Limb (tissue), 2 donors: ENCODE data around the gene MXI1.

Experiments
- DNase-seq, 2 donors: peaks; one replicate each; pipeline ENCODE4 v3.0.0-alpha.2; 2016; ENCODE audit errors: extremely low spot score in 2 of 2

Gene MXI1

DNA sequence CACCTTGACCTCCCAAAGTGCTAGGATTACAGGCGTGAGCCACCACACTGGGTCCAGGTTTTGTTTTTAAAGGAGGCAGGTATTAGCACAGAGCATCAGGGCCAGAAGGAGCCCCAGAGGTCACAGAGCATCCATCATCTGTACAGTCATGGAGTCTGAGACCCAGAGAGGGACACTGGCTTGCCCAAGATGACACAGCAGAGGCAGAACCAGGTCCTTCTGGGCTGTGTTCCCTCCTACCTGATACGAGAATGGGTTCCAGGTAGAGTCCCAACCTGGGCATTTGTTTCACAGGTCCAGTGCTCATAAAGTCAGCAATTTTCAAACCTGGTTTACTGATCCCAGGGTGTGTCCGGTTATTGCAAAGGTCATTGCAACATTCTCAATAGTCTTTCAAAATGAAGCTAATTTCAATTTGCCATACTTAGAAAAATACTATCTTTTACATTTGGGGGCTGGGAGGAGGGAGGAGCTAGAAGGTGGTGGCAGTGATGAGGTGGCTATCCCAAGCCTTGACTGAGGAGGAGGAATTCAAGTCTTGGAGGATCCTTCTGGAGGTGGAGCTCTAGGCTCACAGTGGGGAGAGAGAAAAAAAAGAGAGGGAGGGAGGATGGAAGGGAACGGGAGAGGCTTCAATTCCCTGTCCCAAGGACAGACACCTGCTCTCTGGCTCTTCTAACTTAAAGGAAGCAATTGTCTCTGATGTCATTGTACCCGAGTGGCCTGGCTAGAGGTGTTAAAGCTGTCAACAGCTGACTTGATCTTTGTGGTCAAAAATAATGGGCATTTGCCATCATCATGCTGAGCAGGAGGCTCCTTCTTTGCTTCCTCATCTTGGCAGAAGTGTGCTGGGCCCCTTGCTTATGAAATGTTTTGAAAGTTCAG is 8.1 kb downstream of the MXI1 start:
- DNase-seq = no peak

DNA sequence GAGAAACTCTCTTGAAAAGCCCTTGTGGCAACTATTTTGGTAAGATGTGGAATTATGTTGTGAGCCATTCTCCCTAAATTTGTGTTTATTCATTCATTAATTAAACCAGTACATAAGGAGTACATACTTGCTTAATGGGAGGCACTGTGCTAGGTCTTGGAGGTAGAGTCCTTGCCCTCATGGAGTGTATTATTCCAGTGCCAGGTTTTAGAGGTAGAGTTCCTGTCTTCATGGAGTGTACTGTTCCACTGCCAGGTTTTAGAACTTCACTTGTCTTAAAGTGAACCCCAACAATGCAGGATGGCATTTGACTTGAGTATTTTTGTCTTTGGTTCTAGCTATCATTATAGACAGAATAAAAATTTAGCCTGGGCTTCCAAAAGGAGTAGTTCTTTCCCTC is 8.8 kb downstream of the MXI1 start:
- DNase-seq = no peak

DNA sequence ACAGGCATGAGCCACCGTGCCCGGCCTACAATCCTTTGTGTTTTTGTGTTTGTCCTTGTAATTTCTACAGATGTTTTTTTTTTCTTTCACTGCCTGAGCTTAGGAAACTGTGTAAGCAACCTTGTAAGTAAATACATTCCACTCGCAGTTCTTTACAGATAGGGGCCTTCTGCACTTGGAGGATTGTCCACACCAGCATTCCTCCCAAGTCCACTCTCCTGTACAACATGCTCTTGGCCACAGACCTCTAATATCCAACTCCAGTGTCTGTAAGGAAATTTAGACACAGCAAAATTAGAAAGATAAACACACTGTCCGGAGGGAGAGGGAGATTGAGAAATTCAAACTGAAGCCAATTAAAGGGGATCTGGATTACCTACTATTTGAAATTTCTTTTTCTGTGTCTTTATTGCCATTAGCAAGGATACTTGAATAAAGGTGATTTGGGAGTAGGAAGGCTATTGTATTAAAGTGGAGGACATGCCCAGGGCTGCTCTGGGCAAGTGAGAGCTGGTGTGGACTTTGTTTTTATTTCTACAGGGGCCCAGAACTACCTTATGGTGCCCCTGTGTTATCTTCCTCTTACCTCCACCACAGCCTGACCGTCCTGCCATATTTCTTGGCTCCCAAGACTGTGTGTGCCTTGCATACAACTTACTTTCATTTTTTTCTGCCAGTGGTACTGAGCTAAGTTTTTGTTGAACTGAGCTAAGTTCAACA is 9.7 kb downstream of the MXI1 start:
- DNase-seq = no peak

DNA sequence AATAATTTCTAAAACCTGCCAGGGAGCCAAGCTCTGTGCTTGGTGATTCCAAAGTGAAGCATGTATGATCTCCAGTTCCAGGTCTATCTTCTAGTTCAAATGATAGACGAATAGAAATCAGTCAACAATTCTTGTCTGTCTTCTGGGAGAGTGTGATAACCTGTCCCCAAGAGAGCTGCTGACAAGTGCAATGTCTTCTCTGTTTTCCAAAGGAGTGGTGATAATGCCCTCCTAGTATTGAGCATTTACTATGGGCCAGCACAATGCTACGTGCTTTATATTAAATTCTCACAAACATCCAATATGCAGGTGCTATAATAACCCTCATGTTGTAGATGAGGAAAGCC is 10.2 kb downstream of the MXI1 start:
- DNase-seq = no peak

DNA sequence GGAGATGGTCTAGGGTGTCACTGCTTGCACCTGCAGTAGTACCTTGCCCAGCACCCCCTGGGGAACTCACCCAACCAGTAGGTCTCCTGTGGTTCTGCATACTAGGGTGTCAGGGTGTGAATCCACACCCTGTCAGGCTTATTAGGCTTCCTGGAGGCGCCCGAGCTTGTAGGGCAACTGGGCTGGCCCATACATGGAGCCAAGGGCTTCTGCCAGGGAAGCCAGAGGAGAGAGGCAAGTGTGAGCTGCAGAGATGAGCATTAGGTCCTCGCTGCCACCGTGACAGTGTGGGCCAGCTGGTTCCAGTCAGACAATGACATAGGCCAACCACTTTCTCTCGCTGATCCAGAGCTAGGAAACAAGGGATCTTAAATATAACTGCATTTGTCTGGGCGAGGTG is 11.2 kb downstream of the MXI1 start:
- no peak for DNase-seq

DNA sequence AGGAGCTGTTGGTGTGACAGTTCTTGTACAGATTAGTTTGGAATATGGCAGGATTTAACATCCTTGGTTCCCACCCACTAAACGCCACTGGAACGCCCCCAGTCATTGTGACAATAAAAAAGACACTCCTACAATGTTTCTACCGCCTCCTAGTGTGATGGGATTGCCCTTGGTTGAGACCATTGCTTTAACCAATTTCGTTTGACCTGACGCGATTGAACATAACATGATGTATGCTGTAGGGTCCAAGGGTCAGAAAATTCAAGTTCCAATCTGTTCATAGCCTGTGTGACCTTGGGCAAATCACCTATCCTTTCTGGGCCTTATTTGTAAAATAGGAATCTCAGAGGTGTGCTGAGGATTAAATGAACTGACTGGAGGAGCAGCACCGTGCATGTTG is 12.5 kb downstream of the MXI1 start:
- DNase-seq = no peak

DNA sequence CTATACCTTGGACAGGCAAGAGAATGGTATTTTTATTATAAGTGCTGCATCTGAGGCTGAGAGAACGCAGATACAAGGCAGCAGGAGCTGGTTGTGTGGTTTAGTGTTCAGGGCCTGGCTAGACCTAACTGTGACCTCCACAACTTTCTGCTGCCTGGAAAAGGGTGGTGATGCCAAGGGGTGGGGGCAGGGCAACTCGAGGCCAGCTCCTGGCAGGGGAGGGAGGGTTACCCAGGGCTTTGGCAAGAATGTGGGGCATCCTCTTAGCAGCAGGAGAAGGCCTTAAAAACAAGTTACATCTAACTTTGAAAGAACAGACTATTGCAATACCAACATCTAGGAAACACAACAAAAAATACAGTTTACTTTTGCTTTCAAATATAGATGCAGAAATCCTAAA is 13.0 kb downstream of the MXI1 start:
- DNase-seq = no peak

DNA sequence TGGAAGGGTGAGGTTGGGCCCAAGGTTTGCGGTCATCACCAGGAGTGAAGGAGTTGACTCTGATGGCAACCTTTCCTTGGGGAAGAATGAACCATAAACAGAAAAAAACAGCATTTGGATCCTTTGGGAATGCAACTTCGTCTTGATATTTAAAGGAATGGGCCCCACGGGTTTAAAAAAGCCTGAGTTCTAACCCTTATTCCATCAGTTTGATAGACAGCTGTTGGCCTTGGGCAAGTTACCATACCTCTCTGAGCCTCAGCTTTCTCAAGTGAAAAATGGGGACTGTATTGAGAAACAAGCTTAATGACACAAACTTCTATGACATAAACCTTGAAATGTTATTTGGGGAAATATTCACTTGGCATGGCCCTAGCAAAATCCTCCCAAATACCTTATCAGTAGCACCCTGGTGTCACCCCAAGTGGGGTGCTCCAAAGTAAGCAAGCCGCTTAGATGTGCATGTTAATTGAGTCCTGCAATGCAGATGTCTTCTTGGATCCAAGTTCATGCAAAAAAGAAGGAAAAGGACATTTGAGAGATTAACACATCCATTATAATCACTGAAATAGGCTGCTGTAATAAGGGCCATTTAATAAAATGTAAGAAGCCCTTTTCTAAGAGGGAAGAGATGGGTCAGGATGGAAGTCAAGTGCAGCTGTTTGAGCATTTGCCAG is 13.8 kb downstream of the MXI1 start:
- DNase-seq = no peak

DNA sequence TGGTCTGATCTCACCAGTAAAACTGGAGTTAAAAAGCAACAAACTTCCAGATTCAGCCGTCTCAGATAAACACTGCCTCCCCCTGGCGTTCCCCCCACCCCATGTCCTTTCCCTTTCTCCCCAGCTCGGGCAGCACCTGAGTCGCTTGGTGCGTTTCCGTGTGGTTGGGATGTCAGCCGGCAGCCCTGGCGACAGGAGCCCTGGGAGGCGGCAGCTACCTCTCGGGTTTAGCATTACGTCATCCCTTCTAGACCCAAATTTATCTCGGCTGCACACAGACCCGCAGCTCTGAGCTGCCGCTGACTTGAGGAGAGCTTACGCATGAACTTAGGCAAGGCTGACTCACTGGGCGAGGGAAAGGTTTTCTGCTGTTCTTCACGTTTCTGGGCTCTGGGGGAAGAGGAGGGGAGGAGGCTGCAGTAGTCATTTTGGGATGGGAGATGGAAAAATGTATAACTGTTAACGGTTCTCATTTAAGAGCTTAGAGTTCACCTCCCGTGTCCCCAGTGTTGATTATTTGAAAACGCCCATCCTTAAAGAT is 14.4 kb downstream of the MXI1 start:
- DNase-seq = peak; percentile 79

DNA sequence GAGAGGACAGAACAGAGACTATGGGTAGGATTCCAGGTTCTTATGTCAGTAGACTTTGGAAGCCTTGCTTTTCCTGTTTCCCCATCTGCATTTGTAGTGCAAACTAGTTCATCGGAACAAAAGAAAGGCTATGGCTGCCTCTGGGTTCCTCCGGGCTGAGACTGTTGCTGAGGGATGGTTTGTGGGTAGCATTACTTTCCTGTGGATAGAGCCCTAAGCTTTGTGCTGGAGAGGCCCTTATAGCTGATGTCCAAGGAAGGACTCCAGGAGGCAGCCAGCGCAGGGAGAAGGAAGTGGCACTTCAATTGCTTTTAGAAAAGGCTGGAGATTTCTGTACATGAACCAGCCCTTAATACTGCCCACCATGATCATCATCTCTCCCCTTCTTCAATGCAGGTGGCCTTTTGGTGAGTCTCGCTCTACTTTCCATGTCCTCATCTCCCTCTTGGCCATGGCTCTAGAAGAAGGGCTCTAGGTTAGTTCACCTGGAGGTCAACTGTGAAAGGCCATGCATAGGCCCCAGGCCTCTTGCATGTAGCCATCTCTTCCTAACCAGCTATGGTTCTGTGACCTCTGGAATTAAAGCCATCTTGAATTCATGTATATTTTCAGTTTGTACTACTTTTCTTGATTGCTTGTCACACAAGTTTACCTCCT is 15.4 kb downstream of the MXI1 start:
- no peak for DNase-seq

DNA sequence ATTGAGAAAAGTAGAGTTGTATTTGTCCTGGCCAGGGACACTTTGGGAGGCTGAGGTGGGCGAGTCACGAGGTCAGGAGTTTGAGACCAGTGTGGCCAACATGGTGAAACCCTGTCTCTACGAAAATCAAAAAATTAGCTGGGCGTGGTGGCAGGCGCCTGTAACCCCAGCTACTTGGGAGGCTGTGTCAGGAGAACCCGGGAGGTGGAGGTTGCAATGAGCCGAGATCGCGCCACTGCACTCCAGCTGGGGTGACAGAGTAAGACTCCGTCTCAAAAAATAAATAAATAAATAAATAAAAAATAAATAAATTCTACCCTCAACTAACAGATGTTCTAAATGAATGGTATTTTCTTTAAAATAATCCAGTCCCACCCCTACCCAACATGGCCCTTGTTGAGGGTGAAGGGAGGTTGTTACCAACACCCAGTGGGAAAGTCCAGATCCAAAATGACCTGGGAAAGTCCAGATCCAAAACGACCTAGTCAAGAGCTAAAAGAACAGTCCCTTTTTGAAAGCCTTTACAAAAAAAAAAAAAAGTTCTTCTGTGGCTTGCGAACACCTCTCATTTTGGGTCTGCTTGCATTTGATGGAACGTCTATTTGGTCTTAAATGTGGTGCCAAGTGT is 16.0 kb downstream of the MXI1 start:
- no peak for DNase-seq

DNA sequence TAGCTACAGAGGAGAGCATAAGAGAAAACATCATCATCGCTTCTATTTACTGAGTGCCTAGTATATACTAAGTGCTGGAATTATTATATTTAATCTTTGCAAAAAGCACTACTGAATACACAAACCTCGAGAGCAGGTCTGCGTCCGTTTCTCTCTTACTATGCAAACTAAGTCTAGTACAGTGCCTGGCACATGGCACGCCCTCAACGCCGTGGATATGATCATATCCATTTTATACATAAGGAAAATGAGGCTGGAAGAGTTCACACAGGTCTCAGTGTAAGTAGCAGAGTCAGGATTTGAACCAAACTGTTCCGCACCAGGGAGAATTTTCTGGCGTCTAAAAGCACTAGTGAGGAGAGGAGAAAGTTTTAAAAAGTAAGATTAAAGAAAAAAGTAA is 17.6 kb downstream of the MXI1 start:
- DNase-seq = no peak

DNA sequence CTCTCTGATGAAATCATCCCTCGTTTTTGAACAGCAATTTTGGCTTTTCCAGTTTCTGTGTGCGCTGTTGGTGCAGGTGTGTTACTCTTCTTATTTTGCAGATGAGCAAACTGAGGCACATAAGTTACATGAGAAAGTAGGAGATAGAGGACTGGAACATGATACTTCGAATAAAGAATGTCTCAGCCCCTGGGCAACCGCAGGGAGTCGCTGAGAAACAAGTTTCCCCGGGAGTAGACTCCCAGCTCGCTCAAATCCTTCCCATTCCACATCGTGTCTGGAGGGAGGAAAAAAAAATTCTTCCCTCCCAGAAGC is 18.0 kb downstream of the MXI1 start:
- DNase-seq = no peak

DNA sequence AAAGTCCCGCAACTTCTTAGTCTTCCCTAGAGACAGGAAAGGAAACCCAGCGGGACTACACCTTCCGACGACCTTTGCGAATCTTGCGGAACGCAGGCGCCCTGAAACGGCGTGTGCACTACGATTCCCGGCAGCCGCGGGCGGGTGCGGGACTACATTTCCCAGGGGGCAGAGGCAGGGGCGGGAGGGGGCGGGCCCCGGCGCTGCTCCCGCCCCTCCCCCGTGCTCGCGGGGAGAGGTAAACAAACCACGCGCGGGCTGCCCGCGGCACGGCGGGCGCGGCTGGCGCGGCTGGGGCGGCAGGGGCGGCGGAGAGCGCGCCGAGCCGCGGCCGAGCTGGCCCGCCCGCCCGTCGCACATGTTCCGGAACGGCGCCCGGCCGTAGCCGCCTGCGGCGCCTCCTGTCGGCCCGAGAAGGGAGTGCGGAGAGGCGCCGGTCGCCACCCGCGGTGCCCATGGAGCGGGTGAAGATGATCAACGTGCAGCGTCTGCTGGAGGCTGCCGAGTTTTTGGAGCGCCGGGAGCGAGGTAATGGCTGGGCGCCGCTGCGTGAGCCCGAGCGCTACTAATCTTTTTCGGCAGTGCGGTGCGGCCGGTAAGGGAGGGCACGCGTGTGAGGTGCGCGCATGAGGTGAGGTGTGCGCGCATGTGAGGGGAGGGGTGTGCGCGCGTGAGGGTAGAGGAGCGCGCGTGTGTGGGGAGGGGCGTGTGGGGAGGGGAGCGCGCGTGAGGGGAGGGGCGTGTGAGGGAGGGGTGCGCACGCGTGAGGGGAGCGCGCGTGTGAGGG is 18.5 kb downstream of the MXI1 start:
- DNase-seq = peak; percentile 92 to 93

DNA sequence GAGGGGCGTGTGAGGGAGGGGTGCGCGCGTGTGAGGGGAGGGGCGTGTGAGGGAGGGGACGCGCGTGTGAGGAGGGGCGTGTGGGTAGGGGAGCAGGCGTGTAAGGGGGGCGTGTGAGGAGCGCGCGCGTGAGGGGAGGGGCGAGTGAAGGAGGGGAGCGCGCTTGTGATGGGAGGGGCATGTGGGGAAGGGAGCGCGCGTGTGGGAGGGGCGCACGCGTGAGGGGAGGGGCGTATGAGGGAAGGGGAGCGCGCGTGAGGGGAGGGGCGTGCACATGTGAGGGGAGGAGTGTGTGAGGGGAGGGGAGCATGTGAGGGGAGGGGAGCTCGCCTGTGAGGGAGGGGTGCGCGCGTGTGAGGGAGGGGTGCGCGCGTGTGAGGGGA is 19.1 kb downstream of the MXI1 start:
- peak; percentile 87 to 96 for DNase-seq

DNA sequence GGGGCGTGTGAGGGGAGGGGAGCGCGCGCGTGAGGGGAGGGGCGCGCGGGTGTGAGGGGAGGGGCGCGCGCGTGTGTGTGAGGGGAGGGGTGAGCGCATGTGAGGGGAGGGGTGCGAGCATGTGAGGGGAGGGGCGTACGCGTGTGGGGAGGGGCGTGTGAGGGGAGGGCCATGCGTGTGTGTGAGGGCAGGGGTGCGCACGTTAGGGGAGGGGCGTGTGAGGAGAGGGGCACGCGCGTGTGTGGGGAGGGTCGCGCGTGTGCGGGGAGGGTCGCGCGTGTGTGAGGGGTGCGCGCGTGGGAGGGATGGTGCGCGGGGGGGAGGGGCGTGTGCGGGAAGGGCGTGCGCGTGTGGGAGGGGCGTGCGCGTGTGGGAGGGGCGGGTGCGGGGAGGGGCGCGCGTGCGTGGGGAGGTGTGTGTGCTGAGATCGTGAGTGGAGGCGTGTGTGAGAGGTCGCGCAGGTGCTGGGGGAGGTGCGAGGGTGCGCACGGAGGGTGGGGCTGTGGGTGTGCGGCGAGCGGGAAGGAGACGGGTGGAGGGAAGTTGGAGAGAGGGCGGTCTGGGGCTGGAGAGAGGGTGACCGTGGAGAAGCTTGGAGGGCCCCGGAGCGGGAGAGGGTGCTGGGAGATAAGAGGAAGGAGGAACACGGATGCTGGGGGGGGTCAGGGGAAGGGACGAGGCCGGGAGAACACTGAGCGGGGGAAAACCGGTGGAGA is 19.7 kb downstream of the MXI1 start:
- DNase-seq = no peak

DNA sequence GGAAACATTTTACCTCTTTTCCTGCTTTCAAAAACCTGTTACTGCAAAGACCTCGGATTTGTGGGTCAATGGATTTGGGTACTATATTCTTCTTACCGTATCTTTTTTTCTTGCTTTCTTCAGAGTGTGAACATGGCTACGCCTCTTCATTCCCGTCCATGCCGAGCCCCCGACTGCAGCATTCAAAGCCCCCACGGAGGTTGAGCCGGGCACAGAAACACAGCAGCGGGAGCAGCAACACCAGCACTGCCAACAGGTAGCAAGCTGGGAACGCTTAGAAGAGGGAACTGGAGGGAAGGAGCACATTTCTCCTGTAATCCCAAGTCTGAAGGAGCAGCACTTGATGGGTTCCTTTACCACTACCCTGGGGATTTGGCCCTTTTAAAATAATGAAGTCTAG is 20.7 kb downstream of the MXI1 start:
- DNase-seq = no peak

DNA sequence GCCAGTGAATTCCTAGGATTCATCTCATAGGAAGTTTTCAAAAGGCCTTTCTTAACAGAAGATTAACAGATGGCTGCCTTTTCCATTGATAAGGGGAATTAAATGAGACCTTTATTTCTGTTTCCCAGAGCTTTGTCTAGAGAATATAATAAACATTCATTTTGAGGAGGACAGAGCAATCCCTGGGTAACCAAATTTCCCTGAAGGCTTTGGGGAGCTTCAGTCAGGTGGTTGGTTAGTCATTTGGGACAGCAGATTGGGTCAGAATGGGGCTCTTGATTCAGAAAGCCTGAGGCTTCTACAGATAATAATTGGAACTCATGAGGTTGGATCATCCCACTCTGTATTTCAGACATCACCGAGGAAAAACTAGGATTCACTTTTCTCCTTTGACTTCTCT is 21.8 kb downstream of the MXI1 start:
- no peak for DNase-seq

DNA sequence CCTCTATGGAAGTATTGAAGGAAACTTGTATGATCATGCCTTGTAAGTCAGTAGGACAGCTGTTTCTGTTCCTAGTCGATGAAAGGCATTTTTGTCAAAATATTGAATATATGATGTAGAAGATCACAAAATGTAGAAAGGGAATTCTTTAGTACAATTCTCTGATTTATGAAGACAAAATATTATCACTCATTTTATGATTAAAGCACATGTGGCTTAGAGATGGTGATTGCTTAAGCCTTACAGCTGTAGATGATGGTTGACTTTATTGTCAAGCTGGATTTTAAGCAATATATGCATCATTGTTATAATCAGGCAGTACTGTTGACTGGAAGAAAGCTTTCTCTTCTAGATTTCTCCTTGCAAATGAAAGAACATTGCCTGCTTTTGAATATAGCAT is 26.4 kb downstream of the MXI1 start:
- no peak for DNase-seq

DNA sequence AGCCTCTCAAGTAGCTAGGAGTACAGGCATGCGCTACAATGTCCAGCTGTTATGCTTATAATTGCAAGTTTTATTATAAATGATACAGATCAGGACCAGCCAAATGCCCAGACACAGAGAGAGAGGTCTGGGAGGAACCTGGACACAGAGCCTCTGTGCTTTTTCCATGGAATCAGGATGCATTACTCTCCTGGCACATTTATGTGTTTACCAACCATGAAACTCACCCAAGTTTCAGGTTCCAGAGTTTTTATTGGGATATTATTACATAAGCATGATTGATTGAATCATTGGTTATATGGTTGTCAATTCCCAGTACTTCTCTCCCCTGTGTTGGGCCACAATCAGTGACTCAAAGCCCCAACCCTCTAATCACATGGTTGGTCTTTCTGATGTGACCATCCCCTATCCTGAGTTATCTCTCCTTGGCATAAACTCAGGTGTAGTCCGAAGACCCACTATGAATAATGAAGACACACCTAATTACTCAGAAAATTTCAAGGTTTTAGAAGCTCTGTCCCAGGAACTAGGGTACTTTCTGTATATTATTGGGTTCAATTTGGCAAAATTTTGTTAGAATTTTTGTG is 30.6 kb downstream of the MXI1 start:
- DNase-seq = no peak
